ENCODE results near the gene HIVEP3.

DNA sequence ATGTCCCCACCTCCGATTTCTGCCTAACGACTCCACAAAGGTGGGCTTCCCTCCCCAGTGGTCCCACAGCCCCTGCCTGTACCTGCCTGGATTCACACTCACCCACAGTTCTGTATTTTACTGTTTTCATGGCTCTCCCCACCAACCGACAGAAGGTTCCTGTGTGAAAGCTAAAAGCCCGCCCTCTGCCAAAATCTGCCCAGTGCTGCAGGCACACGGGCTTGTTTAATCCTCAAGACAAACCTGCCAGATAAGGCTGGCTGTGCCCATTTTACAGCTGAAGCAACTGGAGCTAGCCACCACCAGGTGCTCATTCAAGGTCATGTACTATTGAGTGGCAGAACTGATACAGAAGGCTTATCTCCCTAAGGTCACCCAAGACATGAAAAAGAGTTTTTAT, 114.5 kb downstream of the HIVEP3 start:
- TF ChIP-seq, protein P1, sequence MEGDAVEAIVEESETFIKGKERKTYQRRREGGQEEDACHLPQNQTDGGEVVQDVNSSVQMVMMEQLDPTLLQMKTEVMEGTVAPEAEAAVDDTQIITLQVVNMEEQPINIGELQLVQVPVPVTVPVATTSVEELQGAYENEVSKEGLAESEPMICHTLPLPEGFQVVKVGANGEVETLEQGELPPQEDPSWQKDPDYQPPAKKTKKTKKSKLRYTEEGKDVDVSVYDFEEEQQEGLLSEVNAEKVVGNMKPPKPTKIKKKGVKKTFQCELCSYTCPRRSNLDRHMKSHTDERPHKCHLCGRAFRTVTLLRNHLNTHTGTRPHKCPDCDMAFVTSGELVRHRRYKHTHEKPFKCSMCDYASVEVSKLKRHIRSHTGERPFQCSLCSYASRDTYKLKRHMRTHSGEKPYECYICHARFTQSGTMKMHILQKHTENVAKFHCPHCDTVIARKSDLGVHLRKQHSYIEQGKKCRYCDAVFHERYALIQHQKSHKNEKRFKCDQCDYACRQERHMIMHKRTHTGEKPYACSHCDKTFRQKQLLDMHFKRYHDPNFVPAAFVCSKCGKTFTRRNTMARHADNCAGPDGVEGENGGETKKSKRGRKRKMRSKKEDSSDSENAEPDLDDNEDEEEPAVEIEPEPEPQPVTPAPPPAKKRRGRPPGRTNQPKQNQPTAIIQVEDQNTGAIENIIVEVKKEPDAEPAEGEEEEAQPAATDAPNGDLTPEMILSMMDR (IDR thresholded peaks at IDR 0.05) = no peak
- TF ChIP-seq POLR2A (IDR thresholded peaks at IDR 0.05) = no peak
